HL-60 (cell line): ENCODE data around the gene POLR1H.

Experiments
- DNase-seq, 2 experiments: peaks; one replicate each; pipeline ENCODE4 v3.0.0-alpha.2; 2010 to 2020; ENCODE audit warnings: low read depth in 1 of 2, low spot score in 1 of 2
- H3K27ac ChIP-seq: fragments of 250-450 bp; sonication (Bioruptor Pico); replicated peaks from 2 replicates; pipeline ENCODE4 v1.5.1; 2020; ENCODE audit warnings: mild to moderate bottlenecking, moderate library complexity
- H3K27me3 ChIP-seq: fragments of 250-450 bp; sonication (Bioruptor Pico); 2 replicates; pipeline ENCODE4 v1.5.1; 2021; ENCODE audit warnings: mild to moderate bottlenecking, moderate library complexity; ENCODE audit not compliant: insufficient read depth, poor library complexity, severe bottlenecking
- H3K4me3 ChIP-seq: replicated peaks from 2 replicates; pipeline ENCODE4 v1.5.1; 2011; ENCODE audit warnings: mild to moderate bottlenecking, control low read depth, low read length; ENCODE audit not compliant: insufficient read depth
- GABPA ChIP-seq: IDR thresholded peaks from 2 replicates; pipeline ENCODE4 v1.6.1; 2012; ENCODE audit warnings: low read depth
- POLR2AphosphoS5 ChIP-seq: IDR thresholded peaks from 2 replicates; pipeline ENCODE4 v1.6.1; 2012; ENCODE audit warnings: low read depth
- SPI1 ChIP-seq: IDR thresholded peaks from 2 replicates; pipeline ENCODE4 v1.6.1; 2012; ENCODE audit warnings: low read depth, mild to moderate bottlenecking, borderline replicate concordance
- TF ChIP-seq, protein P1 (sequence below): IDR thresholded peaks from 2 replicates; pipeline ENCODE4 v1.6.1; 2012; ENCODE audit warnings: low read depth; ENCODE audit not compliant: insufficient replicate concordance
- TF ChIP-seq, protein P2 (sequence below): IDR thresholded peaks from one replicate; pipeline ENCODE4 v1.5.1; 2011; ENCODE audit warnings: low read length, control low read depth, inconsistent platforms; ENCODE audit not compliant: insufficient read depth

POLR1H gene

DNA sequence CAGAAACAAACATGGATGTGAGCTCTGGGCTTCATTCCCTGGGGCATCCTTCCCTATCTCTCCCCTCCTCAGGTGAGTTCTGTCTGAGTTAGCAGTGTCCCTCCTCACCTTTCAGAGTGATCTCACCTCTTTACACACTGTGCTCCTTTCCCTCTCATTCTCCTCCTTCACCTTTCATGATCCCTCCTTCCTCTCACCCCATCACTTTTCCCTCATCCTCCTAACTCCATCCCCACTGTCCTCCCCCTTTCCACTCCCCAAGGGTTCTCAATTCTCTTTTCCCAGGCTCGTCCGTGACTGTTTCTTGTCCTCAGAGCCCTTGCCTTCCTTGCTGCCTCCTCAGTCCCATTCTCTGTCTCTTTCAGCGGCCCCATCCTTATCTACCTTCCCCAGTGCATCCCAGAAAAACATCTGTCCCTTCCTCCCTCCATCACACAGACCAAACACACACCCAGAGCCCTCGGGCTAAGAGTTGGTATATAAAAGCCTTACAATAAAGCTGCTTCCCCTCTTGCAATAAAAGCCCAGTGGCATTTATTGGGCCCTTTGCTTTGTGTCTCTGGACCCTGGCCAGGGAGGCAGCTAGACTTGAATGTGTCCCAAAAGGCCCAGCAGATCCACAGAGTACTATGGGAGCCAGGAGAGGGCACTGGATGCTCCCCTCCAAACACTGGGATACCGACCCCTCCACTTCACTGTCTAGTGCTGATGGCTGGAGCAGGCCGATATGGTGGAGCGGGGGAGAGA, 12.6 kb downstream of the POLR1H start:
- no peak for DNase-seq
- H3K27me3 ChIP-seq = peaks cover 43% of the 10 kb centered on the region
- H3K4me3 ChIP-seq = no peak overlapping the region
- no peak for TF ChIP-seq GABPA
- no peak for TF ChIP-seq SPI1
- TF ChIP-seq, protein P1, sequence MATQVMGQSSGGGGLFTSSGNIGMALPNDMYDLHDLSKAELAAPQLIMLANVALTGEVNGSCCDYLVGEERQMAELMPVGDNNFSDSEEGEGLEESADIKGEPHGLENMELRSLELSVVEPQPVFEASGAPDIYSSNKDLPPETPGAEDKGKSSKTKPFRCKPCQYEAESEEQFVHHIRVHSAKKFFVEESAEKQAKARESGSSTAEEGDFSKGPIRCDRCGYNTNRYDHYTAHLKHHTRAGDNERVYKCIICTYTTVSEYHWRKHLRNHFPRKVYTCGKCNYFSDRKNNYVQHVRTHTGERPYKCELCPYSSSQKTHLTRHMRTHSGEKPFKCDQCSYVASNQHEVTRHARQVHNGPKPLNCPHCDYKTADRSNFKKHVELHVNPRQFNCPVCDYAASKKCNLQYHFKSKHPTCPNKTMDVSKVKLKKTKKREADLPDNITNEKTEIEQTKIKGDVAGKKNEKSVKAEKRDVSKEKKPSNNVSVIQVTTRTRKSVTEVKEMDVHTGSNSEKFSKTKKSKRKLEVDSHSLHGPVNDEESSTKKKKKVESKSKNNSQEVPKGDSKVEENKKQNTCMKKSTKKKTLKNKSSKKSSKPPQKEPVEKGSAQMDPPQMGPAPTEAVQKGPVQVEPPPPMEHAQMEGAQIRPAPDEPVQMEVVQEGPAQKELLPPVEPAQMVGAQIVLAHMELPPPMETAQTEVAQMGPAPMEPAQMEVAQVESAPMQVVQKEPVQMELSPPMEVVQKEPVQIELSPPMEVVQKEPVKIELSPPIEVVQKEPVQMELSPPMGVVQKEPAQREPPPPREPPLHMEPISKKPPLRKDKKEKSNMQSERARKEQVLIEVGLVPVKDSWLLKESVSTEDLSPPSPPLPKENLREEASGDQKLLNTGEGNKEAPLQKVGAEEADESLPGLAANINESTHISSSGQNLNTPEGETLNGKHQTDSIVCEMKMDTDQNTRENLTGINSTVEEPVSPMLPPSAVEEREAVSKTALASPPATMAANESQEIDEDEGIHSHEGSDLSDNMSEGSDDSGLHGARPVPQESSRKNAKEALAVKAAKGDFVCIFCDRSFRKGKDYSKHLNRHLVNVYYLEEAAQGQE = no peak
- H3K27ac ChIP-seq = no peak overlapping the region

DNA sequence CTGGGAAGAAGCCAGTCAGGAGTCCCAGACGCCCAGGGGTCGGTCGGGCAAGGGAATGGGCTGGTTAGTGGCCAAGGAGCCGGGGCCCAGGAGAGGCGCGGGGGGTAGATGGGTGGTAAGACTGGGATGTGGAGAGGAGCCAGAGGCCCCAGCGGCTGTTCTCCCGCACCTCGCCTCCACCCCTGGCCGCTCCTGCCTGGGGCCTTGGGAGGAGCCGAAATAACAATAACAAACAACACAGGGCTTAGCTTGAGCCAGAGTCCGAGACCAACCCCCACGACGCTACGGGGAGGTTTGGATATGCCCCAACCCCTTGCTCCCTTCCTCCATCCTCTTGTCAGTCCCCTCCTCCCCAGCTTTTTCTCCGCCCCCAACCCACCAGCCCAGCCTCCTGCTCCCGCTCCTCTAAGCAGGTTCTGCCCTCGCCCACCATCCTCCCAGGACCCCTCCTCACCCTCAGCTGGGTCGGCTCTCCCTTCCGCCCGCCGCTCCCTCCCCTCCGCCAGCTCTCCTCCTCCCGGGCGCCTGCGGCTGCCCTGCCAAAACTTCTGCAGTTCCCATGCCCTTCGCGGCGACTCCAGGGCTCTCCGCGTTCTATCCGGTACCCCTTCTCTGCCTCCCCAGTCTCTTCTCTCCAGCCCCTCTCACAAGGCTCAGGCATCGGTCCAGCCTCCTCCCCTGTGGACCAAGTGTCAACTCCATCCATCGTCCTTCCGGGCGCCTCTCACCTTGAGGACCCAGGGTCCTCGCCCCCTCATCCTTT, 13.4 kb downstream of the POLR1H start:
- peaks cover 51% of the 10 kb centered on the region for H3K27me3 ChIP-seq
- H3K27ac ChIP-seq = no peak overlapping the region
- no peak overlapping the region for H3K4me3 ChIP-seq
- DNase-seq = no peak
- no peak for TF ChIP-seq POLR2AphosphoS5

DNA sequence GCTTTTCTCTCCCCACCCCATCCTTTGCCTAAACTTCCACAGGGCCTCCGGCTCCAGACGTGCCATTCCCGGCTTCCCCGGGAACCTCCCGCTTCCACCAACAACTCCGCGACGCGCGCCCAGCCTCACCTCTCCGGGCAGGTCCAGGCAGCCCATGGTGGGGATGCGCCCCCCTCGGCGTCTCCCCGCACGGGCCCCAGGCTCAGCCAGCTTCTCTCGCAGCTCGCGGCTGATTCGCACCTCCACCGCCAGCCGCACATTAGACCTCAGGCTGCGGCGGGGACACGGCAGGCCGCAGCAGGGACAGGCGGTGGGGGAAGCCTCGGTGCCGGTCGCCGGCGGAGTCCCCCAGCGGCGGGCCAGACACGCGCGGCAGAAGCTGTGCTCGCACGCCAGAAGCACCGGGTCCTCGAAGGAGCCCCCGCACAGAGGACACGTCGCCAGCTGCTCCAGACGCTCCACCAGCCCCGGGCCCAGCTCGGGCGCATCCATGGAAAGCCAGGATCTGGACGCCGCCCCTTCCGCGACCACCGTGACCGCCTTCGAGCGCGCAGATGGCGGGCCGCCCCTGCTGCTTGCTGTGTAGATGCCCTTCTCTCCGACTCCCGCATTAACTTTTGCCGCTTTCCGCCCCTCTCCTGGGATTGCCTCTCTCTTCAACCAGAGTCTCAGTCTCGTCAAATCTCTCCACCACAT, 14.2 kb downstream of the POLR1H start, which contains the start of gene RNF39:
Gene RNF39, minus strand, starts transcription at position 676 of the 696 bp plus-strand sequence. Its CDS starts 184 bp downstream, at position 492.
- H3K27me3 ChIP-seq = peaks cover 51% of the 10 kb centered on the region
- no peak within 1 kb of the TSS for H3K4me3 ChIP-seq
- TF ChIP-seq, protein P2, sequence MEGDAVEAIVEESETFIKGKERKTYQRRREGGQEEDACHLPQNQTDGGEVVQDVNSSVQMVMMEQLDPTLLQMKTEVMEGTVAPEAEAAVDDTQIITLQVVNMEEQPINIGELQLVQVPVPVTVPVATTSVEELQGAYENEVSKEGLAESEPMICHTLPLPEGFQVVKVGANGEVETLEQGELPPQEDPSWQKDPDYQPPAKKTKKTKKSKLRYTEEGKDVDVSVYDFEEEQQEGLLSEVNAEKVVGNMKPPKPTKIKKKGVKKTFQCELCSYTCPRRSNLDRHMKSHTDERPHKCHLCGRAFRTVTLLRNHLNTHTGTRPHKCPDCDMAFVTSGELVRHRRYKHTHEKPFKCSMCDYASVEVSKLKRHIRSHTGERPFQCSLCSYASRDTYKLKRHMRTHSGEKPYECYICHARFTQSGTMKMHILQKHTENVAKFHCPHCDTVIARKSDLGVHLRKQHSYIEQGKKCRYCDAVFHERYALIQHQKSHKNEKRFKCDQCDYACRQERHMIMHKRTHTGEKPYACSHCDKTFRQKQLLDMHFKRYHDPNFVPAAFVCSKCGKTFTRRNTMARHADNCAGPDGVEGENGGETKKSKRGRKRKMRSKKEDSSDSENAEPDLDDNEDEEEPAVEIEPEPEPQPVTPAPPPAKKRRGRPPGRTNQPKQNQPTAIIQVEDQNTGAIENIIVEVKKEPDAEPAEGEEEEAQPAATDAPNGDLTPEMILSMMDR = no peak
- TF ChIP-seq, protein P1 = no peak
- TF ChIP-seq SPI1 (no peak), POLR2AphosphoS5 (no peak), GABPA (no peak)
- H3K27ac ChIP-seq = no peak within 1 kb of the TSS
- no peak for DNase-seq

DNA sequence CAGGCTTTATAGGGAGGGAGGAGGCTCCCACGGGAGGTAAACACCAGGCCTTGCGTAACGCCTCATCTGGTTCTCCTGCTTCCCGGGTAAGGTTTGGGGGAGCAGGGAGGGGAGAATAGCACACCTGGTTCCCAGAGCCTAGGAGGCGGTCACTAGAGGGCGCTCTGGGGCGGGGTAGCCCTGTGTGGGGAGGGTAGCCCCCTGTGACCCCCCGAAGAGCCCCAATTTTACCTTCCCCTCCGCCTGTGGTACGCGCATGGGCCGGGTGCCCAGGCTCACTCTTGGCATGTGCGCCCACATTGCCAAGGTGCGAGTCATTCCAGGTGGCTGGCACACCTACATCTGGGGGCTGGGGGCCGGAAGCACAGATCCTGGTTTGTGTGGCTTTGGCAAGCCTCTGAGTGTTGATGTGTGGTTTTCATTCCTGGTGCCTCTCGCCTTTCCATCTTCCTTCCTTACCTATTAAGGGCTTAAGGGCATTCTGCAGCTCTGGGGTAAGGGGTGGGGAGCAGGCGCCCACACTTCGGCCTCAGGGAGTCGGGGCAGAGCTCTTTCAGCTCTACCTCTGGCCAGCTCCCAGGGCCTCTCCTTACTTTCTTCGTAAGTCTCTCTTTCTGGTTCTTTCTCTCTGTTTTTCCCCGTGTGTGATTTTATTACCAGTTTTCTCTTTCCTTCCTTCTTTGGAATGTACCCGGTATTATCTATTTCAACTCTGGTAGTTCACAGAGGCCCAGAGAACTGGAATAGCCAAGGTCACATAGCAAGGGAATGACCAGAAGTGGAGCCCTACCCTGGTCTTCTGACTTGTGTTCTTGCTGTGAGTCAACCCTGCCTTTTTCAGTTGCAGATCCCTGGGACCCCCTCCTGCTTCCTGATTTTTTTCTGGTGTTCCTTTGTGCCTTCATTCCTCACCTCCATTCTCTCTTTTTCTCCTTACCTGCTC, 15.0 kb downstream of the POLR1H start:
- Histone ChIP-seq H3K27me3 (peaks cover 51% of the 10 kb centered on the region), H3K27ac (no peak overlapping the region), H3K4me3 (no peak overlapping the region)
- DNase-seq = no peak
- TF ChIP-seq SPI1 = no peak
- TF ChIP-seq, protein P2 = no peak
- no peak for TF ChIP-seq GABPA
- TF ChIP-seq, protein P1 = no peak
- no peak for TF ChIP-seq POLR2AphosphoS5
